ENCODE data around the gene APBB3.

The APBB3 gene

GRCh38 chr5:140567871-140568270 lies 3.5 kb upstream of the APBB3 start:
- DNase-seq (ENCODE audit: low read depth), result no peak
- TF ChIP-seq CTCF (conservative IDR thresholded peaks at IDR 0.05; ENCODE audit: low read depth, low read length), result no peak
- no peak overlapping the region for H3K4me3 ChIP-seq (ENCODE audit: low read length)

- no peak for TF ChIP-seq CTCF (conservative IDR thresholded peaks at IDR 0.05; ENCODE audit: low read depth, low read length)
- no peak overlapping the region for H3K4me3 ChIP-seq (ENCODE audit: low read length)
- DNase-seq (ENCODE audit: low read depth), result no peak
These were observed 2.9 kb upstream of the APBB3 start for GRCh38 chr5:140567136-140567818.

- no peak for DNase-seq (ENCODE audit: low read depth)
- TF ChIP-seq CTCF (conservative IDR thresholded peaks at IDR 0.05; ENCODE audit: low read depth, low read length), result no peak
- H3K4me3 ChIP-seq (ENCODE audit: low read length), result no peak overlapping the region
These were observed 2.3 kb upstream of the APBB3 start for GRCh38 chr5:140566665-140567064.

- peak overlapping the region; percentile 97 for H3K4me3 ChIP-seq (ENCODE audit: low read length)
- TF ChIP-seq CTCF (conservative IDR thresholded peaks at IDR 0.05; ENCODE audit: low read depth, low read length), result no peak
- no peak for DNase-seq (ENCODE audit: low read depth)
These were observed 1.3 kb upstream of the APBB3 start for GRCh38 chr5:140565780-140566095.

- TF ChIP-seq CTCF (conservative IDR thresholded peaks at IDR 0.05; ENCODE audit: low read depth, low read length), result no peak
- no peak for DNase-seq (ENCODE audit: low read depth)
- H3K4me3 ChIP-seq (ENCODE audit: low read length), result peak overlapping the region; percentile 97
These were observed 804 bp upstream of the APBB3 start for GRCh38 chr5:140565024-140565779.

- H3K4me3 ChIP-seq (ENCODE audit: low read length), result peak overlapping the region; percentile 97
- TF ChIP-seq CTCF (conservative IDR thresholded peaks at IDR 0.05; ENCODE audit: low read depth, low read length), result no peak
- no peak for DNase-seq (ENCODE audit: low read depth)
These were observed 802 bp downstream of the APBB3 start for GRCh38 chr5:140563596-140563995.

Data from retinal pigment epithelial cell (primary cell).